NCI-H128 (cell line): ENCODE results near the gene CCL4L2.
"Not testable (repeated sequence)": the region's sequence is repeated elsewhere in the genome, so short reads cannot be mapped to it uniquely, and the experiment has no call there.

Experiments used
- DNase-seq: peaks from one replicate; lab custom pipeline; 2025; ENCODE audit not compliant: unreplicated experiment; lab: John Stamatoyannopoulos, UW

Gene CCL4L2

GRCh38 chr17:36194832-36195433 lies 15.9 kb upstream of the CCL4L2 start:
- DNase-seq: not testable (repeated sequence)

DNA sequence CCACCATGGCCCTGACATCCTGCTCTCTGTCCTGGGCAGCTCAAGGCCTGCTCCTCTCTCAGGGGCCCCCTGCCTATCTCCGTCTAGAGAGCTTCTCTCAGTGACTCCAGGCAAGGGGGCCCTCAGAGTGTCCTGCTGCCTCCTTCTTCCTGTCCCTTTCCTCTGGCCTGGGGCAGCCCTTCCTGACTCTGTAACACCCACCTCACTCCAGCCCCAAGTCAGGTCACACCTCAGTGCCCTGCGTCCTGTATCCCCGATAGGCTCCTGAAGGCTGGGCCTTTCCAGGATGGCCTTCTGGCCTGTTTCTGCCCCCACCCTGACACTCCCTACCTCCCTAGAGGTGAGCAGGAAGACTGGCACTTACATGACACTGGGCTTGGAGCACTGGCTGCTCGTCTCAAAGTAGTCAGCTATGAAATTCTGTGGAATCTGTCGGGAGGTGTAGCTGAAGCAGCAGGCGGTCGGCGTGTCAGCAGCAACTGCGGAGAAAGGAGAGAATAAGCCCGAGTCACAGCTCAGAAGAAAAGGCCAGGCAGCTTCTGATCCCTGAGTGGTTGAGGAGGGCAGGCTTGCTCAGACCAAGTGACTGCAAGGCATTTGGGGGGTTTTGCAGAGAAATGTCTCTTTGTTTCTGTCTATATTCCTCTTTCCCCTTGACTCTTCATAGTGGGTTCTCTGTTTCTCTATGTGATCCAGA lies 15.3 kb upstream of the CCL4L2 start:
- DNase-seq: no peak

- no peak for DNase-seq
Observed at GRCh38 chr17:36196131-36196486, 14.8 kb upstream of the CCL4L2 start.

GRCh38 chr17:36197387-36197703 lies 13.5 kb upstream of the CCL4L2 start:
- no peak for DNase-seq

DNA sequence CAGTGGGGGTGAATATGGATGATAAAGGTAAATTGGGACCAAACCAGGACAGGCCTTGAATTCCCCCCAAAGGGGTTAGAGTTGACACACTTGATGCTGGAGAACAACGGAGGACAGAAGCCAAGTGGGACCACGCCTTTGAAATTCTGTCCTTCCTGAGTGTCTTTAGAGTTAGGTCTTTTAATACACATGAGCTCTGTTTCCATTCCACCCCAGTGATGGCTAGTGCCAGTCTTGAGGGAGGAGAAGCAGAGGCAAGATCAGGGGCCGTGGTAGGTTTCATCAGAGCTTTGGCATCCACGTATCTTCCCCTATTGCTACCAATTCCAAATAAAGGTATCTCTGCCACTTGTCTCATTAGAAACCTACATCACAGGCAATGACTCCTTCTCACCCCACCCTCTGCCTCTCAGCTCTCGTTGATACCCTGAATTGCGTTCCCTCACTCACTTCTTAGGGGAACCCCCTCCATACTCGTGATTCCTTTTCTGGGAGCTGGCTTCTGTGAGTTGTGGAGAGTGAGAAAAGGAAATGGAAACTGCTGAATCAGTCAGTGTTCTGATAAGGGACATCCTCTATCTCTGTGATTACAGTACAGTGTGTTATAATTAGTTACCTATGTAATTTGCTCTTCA lies 11.9 kb upstream of the CCL4L2 start:
- no peak for DNase-seq

GRCh38 chr17:36201102-36201501 lies 9.8 kb upstream of the CCL4L2 start:
- DNase-seq: not testable (repeated sequence)

DNA sequence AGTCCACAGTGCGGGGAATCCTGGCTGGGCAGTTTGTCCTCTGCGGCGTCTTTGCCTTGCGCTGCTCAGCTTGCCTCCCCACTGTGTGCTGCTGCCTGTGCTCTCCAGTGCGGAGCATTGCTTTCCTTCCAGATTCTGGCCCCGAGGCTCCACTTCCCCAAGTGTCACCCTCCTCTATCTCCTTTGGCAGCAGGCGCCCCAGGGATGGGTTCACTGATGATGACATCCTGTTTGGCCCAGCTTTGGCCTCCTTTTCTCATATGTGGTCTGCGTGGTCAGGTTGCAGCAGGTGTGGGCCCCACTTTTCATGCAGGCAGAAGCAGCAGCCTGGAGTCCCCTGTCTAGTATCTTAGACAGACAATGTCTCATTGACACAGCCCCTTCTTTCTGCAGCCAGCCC lies 9.4 kb upstream of the CCL4L2 start:
- not testable (repeated sequence) for DNase-seq

- DNase-seq: no peak
Observed at GRCh38 chr17:36203335-36203734, 7.5 kb upstream of the CCL4L2 start.

DNA sequence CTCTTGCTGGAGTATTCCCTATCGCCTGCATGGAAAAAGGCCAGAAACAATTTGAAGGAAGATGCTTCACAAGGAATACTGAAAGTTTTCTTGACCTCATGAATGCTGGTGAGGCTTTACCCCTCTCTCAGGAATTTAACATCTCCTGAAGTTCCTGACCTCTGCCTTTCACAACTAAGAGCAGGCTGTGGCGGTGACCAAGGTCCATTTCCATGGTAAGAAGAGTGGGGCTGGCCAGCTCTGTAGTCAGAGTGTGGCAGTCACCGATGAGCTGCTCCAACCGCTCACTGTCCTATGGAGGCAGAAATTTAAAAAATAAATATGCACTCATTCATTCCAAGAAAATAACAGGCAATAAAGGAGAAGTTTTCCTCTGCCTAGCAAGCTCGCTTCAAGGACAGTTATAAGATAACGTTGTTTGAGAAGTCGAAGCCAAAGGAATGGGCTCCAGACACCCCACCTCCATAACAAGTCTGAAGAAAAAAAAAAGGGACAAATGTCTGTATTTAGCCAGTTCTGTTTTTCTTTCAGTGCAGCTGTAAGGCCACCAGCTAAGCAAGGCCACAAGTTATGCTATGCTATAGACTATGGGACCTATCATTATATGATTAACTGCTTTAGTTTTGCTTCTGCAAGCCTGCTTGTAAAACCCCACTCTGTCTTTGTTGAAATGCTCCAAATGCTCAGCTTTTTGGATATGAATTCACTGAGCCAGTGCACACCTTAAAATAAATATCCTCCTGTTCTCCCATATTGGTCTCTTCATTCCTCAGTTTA lies 6.0 kb upstream of the CCL4L2 start:
- DNase-seq: no peak

GRCh38 chr17:36205637-36206485 lies 5.0 kb upstream of the CCL4L2 start:
- no peak for DNase-seq

GRCh38 chr17:36206486-36206821 lies 4.4 kb upstream of the CCL4L2 start:
- DNase-seq: not testable (repeated sequence)

DNA sequence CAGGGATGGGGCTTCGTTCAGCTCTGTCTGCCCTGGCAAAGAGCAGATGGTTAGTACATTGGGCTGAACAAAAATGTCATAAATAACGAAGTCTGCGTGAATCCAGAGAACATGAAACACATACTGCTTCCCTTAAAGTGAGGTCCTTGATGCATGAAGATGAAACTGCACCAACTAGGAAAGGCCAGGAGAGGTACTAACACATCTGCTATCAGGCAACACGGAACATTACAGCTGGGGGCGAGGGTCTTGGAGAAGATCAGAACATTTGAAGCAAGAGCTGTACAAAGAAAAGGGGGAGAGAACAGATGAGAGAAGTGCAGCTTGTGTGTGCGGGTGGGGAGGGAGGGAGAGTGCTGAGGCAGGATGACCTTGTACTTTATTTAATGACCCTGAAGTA lies 3.5 kb upstream of the CCL4L2 start:
- not testable (repeated sequence) for DNase-seq

- DNase-seq: no peak
Observed at GRCh38 chr17:36209575-36209974, 1.3 kb upstream of the CCL4L2 start.

- not testable (repeated sequence) for DNase-seq
Observed at GRCh38 chr17:36211484-36212271, 815 bp downstream of the CCL4L2 start.

DNA sequence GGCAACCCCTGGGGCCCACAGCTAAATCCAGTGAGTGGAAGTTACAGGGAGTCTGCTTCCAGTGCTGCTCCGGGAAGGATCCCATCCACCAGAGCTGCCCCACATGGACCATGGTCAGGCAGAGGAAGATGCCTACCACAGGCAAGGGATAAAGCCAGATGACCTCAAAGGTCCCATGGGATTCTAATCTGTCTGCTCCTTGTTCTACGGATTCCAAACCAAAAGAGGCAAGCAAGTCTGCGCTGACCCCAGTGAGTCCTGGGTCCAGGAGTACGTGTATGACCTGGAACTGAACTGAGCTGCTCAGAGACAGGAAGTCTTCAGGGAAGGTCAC lies 1.4 kb downstream of the CCL4L2 start:
- DNase-seq: no peak

DNA sequence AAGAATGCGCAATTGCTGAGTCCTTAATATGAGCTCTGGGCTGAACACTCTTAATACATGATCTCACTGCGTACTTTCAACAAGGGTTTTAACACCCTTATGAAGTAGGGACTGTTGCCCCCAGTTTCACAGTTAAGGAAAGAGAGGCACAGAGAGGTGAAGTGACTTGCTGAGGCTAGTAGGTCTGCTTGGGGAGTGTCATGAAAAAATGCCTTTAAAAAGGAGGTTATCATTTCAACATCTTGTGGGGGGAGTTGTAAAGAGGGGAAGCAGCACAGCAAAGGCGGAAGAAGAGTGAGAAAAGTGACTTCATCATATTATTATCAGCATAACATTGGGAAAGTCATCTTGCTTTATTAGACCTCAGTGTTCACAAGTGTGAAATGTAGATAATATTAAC lies 2.1 kb downstream of the CCL4L2 start:
- no peak for DNase-seq

GRCh38 chr17:36213695-36214094 lies 2.8 kb downstream of the CCL4L2 start:
- no peak for DNase-seq

DNA sequence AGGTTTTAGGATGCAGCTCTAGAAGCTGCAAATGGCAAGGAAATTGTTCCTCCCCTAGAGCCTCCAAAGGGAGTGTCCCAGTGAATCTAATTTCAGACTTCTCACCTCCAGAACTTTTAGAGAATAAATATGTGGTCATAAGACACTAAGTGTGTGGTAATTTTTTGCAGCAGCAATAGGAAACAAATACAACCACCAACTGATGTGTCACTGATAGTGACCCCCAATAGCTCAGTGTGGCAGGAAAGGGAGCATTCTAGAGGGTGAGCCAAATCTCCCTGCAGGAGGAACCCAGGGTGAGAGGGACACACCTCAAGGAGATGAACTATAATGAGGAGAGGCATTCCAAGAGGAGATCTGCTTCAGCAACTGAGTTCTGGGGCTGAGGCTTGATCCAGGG lies 4.1 kb downstream of the CCL4L2 start:
- DNase-seq: no peak

GRCh38 chr17:36215406-36216308 lies 4.8 kb downstream of the CCL4L2 start:
- not testable (repeated sequence) for DNase-seq
